HAP-1 (cell line): Measurements from ENCODE around the gene SNTG2.
"Not testable (repeated sequence)": the region's sequence is repeated elsewhere in the genome, so short reads cannot be mapped to it uniquely, and the experiment has no call there.

ENCODE experiments used
- DNase-seq, 2 experiments: peaks; one replicate each; pipeline ENCODE4 v3.0.0-alpha.2; 2016 to 2020; ENCODE audit warnings: low spot score in 2 of 2
- H3K27me3 ChIP-seq: fragments of 250-450 bp; sonication (Bioruptor Pico); 2 replicates; pipeline ENCODE4 v1.5.1; 2020; ENCODE audit warnings: low read depth, mild to moderate bottlenecking, moderate library complexity
- H3K36me3 ChIP-seq: fragments of 250-450 bp; sonication (Bioruptor Pico); replicated peaks from 2 replicates; pipeline ENCODE4 v1.5.1; 2020; ENCODE audit warnings: mild to moderate bottlenecking
- H3K4me1 ChIP-seq: fragments of 250-450 bp; sonication (Bioruptor Pico); 2 replicates; pipeline ENCODE4 v1.5.1; 2020; ENCODE audit warnings: mild to moderate bottlenecking
- H3K4me3 ChIP-seq: fragments of 250-450 bp; sonication (Bioruptor Pico); 2 replicates; pipeline ENCODE4 v1.5.1; 2020; ENCODE audit warnings: mild to moderate bottlenecking, moderate library complexity
- H3K9me3 ChIP-seq: fragments of 250-450 bp; sonication (Bioruptor Pico); 2 replicates; pipeline ENCODE4 v1.5.1; 2020; ENCODE audit warnings: mild to moderate bottlenecking, moderate library complexity
- in situ Hi-C: fragments of 300-500 bp; cut with MboI; formaldehyde crosslinking; loops from 3 replicates; pipeline ENCODE4 v1.14.3; 2020; ENCODE audit warnings: low sequenced_read_pairs, inconsistent platforms, mixed read lengths

The SNTG2 gene

GRCh38 chr2:1093668-1094067, 143.0 kb downstream of the SNTG2 start:
- H3K27me3 ChIP-seq, H3K4me3 ChIP-seq, H3K4me1 ChIP-seq, H3K36me3 ChIP-seq, H3K9me3 ChIP-seq, DNase-seq, in situ Hi-C loops: not testable (repeated sequence)

GRCh38 chr2:1097101-1097500, 146.5 kb downstream of the SNTG2 start:
- Histone ChIP-seq H3K36me3 (no peaks in the 10 kb centered on the region), H3K27me3 (no peaks in the 10 kb centered on the region), H3K9me3 (no peaks in the 10 kb centered on the region), H3K4me3 (no peak overlapping the region), H3K4me1 (no peaks in the 10 kb centered on the region)
- DNase-seq: no peak
- in situ Hi-C loops: no loop called here

- H3K4me3 ChIP-seq: no peak overlapping the region
- in situ Hi-C loops: no loop called here
- H3K4me1 ChIP-seq: no peaks in the 10 kb centered on the region
- H3K9me3 ChIP-seq: no peaks in the 10 kb centered on the region
- no peak for DNase-seq
- no peaks in the 10 kb centered on the region for H3K27me3 ChIP-seq
- H3K36me3 ChIP-seq: no peaks in the 10 kb centered on the region
Measured at GRCh38 chr2:1099418-1099817, 148.8 kb downstream of the SNTG2 start.

- Histone ChIP-seq H3K27me3 (no peaks in the 10 kb centered on the region), H3K4me1 (no peaks in the 10 kb centered on the region), H3K36me3 (no peaks in the 10 kb centered on the region), H3K9me3 (no peaks in the 10 kb centered on the region), H3K4me3 (no peak overlapping the region)
- in situ Hi-C loops: no loop called here
- no peak for DNase-seq
Measured at GRCh38 chr2:1101011-1101782, 150.5 kb downstream of the SNTG2 start.

GRCh38 chr2:1101982-1102590, 151.4 kb downstream of the SNTG2 start:
- Histone ChIP-seq H3K9me3 (no peaks in the 10 kb centered on the region), H3K36me3 (no peaks in the 10 kb centered on the region)
- in situ Hi-C loops: no loop called here

GRCh38 chr2:1104364-1104763, 153.7 kb downstream of the SNTG2 start:
- no peak overlapping the region for H3K4me3 ChIP-seq
- in situ Hi-C loops: no loop called here
- no peak for DNase-seq
- no peaks in the 10 kb centered on the region for H3K36me3 ChIP-seq
- no peaks in the 10 kb centered on the region for H3K4me1 ChIP-seq
- H3K27me3 ChIP-seq: no peaks in the 10 kb centered on the region
- no peaks in the 10 kb centered on the region for H3K9me3 ChIP-seq

More at GRCh38 chr2:1101982-1102590, 151.4 kb downstream of the SNTG2 start:
- H3K4me3 ChIP-seq: no peak overlapping the region
- no peak for DNase-seq
- H3K27me3 ChIP-seq: no peaks in the 10 kb centered on the region
- no peaks in the 10 kb centered on the region for H3K4me1 ChIP-seq

GRCh38 chr2:1106344-1106743, 155.7 kb downstream of the SNTG2 start:
- DNase-seq, H3K36me3 ChIP-seq, in situ Hi-C loops, H3K4me3 ChIP-seq, H3K4me1 ChIP-seq, H3K27me3 ChIP-seq, H3K9me3 ChIP-seq: not testable (repeated sequence)

- H3K27me3 ChIP-seq: no peaks in the 10 kb centered on the region
- no peak for DNase-seq
- no peaks in the 10 kb centered on the region for H3K4me1 ChIP-seq
- no peaks in the 10 kb centered on the region for H3K36me3 ChIP-seq
- no peak overlapping the region for H3K4me3 ChIP-seq
- in situ Hi-C loops: no loop called here
- H3K9me3 ChIP-seq: no peaks in the 10 kb centered on the region; the same call in 1 of the 2 replicates
Measured at GRCh38 chr2:1115843-1116539, 165.3 kb downstream of the SNTG2 start.

GRCh38 chr2:1117569-1117968, 166.9 kb downstream of the SNTG2 start:
- Histone ChIP-seq H3K4me1 (no peaks in the 10 kb centered on the region), H3K4me3 (no peak overlapping the region), H3K27me3 (no peaks in the 10 kb centered on the region), H3K9me3 (no peaks in the 10 kb centered on the region; the same call in 1 of the 2 replicates), H3K36me3 (no peaks in the 10 kb centered on the region)
- in situ Hi-C loops: no loop called here
- DNase-seq: no peak

- in situ Hi-C loops: loop anchor here (25.0 kb wide), 1 partner anchor 413 kb away; no protein-coding TSS in a partner anchor
- Histone ChIP-seq H3K27me3 (no peaks in the 10 kb centered on the region), H3K4me3 (no peak overlapping the region), H3K9me3 (no peaks in the 10 kb centered on the region), H3K36me3 (no peaks in the 10 kb centered on the region), H3K4me1 (no peaks in the 10 kb centered on the region)
- no peak for DNase-seq
Measured at GRCh38 chr2:1125217-1125616, 174.6 kb downstream of the SNTG2 start.

GRCh38 chr2:1125633-1126370, 175.2 kb downstream of the SNTG2 start:
- Histone ChIP-seq H3K4me1 (no peaks in the 10 kb centered on the region), H3K27me3 (no peaks in the 10 kb centered on the region), H3K36me3 (no peaks in the 10 kb centered on the region), H3K4me3 (no peak overlapping the region), H3K9me3 (no peaks in the 10 kb centered on the region)
- DNase-seq: no peak
- in situ Hi-C loops: loop anchor here (25.0 kb wide), 1 partner anchor 414 kb away; no protein-coding TSS in a partner anchor

GRCh38 chr2:1129982-1130381, 179.3 kb downstream of the SNTG2 start:
- DNase-seq: no peak
- Histone ChIP-seq H3K4me1 (no peaks in the 10 kb centered on the region), H3K4me3 (no peak overlapping the region), H3K9me3 (no peaks in the 10 kb centered on the region), H3K36me3 (no peaks in the 10 kb centered on the region), H3K27me3 (no peaks in the 10 kb centered on the region)
- in situ Hi-C loops: loop anchor here (25.0 kb wide), 1 partner anchor 418 kb away; no protein-coding TSS in a partner anchor

- Histone ChIP-seq H3K4me1 (no peaks in the 10 kb centered on the region), H3K27me3 (no peaks in the 10 kb centered on the region), H3K9me3 (no peaks in the 10 kb centered on the region), H3K4me3 (no peak overlapping the region), H3K36me3 (no peaks in the 10 kb centered on the region)
- in situ Hi-C loops: loop anchor here (25.0 kb wide), 1 partner anchor 419 kb away; no protein-coding TSS in a partner anchor
- DNase-seq: no peak
Measured at GRCh38 chr2:1130922-1131321, 180.3 kb downstream of the SNTG2 start.
